ENCODE measurements around the gene DNASE1L1.

DNASE1L1 gene

DNA sequence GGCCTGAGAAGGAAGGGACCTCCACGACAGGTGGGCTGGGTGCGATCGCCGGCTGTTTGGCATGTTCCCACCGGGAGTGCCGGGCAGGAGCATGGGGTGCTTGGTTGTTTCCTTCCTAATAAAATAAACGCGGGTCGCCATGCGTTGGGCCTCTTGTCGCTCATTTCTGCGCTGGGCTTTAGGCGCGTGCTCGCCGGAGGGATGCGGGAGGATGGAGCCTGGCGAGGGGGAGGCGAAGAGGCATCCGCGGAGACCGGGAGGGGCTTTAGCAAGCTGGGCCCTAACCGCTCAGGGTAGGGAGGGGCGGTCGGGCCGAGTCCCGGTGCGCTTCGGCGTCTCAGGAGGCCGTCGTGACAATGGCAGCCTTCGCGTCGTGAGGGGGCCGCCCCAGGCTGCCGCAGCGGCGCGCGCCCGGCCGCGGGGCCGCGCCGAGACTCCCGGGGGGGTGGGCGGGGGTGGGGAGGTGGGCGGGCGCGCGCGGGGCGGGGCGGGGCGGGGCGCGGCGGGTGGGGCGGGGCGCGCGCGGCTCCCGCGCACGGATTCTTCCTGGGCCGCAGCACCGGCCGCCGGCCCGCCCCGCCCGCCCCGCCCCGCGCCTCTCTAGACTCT is 27.4 kb upstream of the DNASE1L1 start:
- peak; percentile 37 for DNase-seq

DNA sequence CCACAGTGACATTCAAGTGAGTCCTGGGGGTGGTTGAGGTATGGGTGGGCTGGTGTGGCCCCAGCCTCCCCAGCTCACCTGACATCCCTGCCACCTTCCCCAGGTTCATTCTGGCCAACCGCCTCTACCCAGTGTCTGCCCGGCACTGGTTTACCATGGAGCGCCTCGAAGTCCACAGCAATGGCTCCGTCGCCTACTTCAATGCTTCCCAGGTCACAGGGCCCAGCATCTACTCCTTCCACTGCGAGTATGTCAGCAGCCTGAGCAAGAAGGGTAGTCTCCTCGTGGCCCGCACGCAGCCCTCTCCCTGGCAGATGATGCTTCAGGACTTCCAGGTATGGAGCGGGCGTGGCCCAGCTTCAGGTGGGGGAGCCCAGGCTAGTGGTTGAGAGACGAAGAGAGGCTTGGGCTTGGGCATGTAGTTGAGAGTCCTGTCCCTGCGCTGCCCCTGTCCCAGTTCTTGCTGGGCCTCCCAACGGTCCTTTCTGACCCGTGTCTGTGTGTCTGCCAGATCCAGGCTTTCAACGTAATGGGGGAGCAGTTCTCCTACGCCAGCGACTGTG is 26.2 kb upstream of the DNASE1L1 start:
- DNase-seq, result no peak

- no peak for DNase-seq
These were observed 25.5 kb upstream of the DNASE1L1 start for GRCh38 chrX:154434394-154435168.

- no peak for DNase-seq
These were observed 24.6 kb upstream of the DNASE1L1 start for GRCh38 chrX:154433605-154434004.

DNA sequence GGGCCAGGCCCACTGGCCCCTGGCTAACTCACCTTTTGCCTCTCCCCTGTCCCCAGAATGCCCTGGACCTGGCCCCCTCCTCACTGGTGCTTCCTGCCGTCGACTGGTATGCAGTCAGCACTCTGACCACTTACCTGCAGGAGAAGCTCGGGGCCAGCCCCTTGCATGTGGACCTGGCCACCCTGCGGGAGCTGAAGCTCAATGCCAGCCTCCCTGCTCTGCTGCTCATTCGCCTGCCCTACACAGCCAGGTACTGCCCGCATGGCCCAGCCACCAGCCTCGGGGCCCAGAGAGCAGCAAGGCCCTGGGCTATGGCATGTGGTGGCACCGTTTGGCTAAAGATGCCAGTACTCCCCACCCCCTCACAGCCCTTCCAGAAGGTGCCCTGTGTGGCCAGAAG is 23.2 kb upstream of the DNASE1L1 start:
- DNase-seq, result no peak

- no peak for DNase-seq
These were observed 22.3 kb upstream of the DNASE1L1 start for GRCh38 chrX:154431341-154431740.

DNA sequence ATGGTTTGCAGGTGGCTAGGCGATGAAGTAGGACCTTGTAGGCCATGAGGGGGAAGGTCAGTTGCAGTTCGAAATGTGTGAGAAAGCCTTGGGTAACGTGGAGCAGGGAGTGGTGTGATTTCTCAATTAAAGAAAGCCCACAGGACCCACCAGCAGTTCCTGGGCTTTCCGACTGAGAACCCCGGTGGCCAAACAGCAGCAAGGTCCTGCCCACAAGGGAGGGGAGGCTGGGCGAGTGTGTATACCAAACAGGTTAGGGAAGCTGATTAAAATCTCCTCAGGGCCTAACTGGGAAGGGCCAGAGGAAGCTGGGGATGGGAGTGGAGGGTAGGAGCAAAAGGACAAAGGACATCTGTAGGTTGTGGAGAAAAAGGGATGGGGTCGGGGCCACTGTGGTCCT is 21.9 kb upstream of the DNASE1L1 start:
- no peak for DNase-seq

GRCh38 chrX:154430479-154430878 is 21.4 kb upstream of the DNASE1L1 start:
- no peak for DNase-seq

DNA sequence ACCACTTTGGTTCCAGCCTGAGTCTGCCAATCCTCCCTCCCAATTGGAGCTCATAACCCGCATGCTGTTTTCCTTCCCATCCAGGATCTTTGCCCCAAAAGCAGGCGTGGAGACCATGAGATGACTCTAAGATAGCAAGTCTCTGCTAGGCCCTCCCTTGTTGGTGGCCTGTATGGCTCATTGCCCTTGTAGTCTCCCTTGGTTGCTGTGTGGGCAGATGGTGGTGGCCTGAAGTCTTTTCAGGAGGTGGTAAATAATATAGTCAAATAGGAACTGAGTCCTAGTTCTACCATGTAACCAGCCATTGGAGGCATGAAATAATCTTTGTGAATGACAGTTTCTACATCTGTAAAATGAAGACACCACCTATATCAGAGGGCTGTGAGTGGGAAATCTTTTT is 20.7 kb upstream of the DNASE1L1 start:
- no peak for DNase-seq

- peak; percentile 91 for DNase-seq
These were observed 19.4 kb upstream of the DNASE1L1 start, which contains the start of gene ATP6AP1 for GRCh38 chrX:154428176-154429171. Gene ATP6AP1, plus strand, starts transcription at chrX:154428677. Its CDS starts 16 bp downstream, at chrX:154428693.

DNA sequence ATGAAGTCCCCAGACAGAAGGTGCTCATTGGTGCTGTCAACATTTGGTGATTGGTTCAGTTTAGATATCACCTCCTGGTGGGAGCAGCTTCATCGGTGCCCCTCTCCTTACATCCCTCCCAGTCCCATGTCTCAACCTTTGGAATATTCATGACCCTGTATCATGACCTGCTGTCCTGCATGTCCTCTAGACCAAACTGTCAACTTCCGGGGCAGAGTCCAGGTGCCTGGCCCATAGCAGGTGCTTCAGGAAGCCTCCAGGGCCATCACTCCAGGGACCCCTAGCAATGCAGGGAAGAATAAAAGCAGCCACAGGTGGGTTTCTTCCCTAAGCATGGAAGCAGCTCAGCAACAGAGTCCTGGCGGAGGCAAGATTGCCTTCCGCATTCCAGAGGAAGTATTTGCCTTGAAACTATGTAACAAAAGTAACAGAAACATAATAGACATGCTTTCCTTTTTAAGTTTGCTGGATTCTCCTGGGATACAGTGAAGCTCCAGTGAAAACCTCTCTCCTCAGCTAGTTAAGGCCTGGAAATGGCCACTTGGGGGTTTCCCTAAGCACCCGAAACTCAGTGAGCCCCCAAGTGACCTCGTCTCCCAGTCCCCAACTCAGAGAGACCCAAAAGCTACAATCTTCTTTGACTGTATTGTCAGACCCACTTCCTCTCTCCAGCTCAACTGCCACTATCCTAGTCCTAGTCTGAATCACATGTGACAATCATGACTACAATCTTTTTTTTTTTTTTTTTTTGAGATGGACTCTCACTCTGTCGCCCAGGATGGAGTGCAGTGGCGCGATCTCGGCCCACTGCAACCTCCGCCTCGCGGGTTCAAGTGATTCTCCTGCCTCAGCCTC is 18.1 kb upstream of the DNASE1L1 start:
- no peak for DNase-seq

DNA sequence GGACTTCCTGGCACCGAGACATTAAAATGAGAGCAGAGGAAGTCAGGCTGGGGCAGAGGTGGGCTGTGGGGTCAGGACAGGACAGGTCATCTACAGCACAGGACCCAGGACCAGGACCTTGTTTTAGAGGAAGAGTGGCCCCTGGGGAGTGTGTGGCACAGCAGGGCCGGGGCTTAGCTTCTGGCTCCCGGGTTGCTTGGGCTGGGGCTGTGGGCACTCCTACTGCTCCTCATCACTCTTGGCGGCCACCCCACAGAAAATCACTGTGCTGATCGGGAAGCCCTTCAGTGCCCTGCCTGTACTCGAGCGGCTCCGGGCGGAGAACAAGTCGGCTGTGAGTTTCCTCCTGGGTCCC is 11.3 kb upstream of the DNASE1L1 start:
- no peak for DNase-seq

- DNase-seq, result no peak
These were observed 10.8 kb upstream of the DNASE1L1 start for GRCh38 chrX:154419688-154420401.

GRCh38 chrX:154419189-154419588 is 10.1 kb upstream of the DNASE1L1 start:
- DNase-seq, result no peak

DNA sequence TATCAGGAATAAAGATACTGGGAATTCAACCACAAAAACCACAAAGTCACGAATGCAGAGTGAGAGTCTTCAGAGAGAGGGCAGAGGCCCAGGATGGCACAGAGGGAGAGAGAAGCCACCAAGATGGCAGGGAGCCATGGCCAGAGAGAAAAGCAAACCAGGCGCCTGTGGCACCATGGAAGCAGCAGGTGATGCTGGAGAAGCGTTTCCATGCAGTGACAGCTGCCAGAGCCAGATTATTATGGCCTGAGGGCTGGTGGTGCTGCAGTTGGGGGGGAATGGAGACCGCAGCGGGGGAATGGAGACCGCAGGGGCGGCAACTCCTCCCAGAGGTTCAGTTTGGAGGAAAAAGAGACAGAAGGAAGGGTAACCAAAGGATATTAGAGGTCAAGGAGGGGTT is 8.1 kb upstream of the DNASE1L1 start:
- DNase-seq, result no peak

GRCh38 chrX:154413142-154413541 is 4.1 kb upstream of the DNASE1L1 start:
- no peak for DNase-seq

DNA sequence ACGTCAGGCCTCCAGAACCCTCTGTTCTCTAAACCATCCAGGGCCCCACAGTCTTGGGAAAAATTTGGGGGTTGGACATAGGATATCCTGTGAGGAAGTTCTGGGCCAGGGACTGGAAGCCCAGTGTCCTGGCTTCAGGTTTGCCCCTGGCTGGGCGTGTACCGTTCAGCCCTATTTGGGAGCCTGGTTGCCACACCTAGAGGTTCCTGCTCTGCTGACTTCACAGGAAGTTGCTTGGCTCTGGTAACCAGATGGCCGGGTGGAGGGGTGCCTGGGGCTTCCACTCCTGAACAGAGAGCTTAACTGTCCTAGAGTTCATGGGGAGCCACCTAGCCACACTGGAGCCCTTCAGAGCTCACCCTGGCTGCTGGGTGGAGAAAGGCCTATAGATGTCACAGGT is 3.4 kb upstream of the DNASE1L1 start:
- peak; percentile 32 for DNase-seq

GRCh38 chrX:154411981-154412340 is 2.9 kb upstream of the DNASE1L1 start:
- peak; percentile 60 for DNase-seq

DNA sequence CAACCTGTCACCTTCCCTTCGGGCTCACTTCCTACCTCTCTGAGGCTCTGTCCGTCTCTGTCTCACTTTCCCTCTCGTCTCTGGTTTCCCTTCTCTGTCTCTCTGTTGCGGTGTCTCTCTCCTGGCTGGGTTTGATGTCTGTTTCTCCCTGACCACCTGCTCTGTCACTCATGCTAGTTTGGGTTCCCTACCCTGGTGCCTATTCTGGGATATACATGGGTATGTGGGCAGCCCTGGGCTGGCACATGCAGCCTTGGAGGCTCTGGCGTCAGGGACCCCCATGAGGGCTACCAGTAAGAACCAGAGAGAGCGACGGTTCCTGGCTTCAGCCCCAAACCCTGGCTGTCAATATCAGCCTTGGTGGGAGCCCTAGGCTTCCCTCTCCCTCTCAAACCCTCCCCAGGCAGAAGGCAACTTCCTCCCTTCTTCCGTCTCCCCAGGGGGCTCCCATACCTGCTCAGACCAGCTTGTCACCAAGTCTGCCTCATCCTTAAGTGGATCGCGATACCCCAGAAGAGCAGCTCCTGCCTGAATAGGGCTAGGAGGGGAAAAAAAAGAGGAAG is 314 bp downstream of the DNASE1L1 start:
- no peak for DNase-seq

- no peak for DNase-seq
These were observed 4.3 kb downstream of the DNASE1L1 start for GRCh38 chrX:154404625-154405192.

- no peak for DNase-seq
These were observed 5.2 kb downstream of the DNASE1L1 start for GRCh38 chrX:154403858-154404257.
